ENCODE results near the gene STRN.

Gene STRN

DNA sequence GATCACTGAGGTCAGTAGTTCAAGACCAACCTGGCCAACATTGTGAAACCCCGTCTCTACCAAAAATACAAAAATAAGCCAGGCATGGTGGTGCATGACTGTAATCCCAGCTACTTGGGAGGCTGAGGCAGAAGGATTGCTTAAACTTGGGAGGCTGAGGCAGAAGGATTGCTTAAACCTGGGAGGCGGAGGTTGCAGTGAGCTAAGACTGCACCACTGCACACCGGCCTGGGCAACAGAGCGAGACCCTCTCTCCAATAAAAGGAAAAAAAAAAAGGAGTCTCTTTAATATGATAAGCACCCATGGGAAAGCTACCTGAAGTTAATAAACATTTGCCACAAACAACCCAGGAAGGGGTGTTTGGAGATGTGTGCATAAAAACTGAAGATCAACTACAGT is 2.6 kb downstream of the STRN start:
- peaks cover 33% of the 10 kb centered on the region for H3K4me1 ChIP-seq (ENCODE audit: low read length)
- H3K4me3 ChIP-seq (ENCODE audit: low read length): no peak overlapping the region
- no peaks in the 10 kb centered on the region for H3K36me3 ChIP-seq (replicated peaks; ENCODE audit: low read depth, low read length)
- no peaks in the 10 kb centered on the region for H3K9me3 ChIP-seq (ENCODE audit: insufficient read depth, low read length)
- peaks cover 34% of the 10 kb centered on the region for H3K79me2 ChIP-seq (ENCODE audit: low read length)
- no peak overlapping the region for H3K9ac ChIP-seq (ENCODE audit: low read length)
- H2AFZ ChIP-seq (ENCODE audit: low read depth, low read length): no peak overlapping the region
- H3K27ac ChIP-seq (ENCODE audit: low read length): no peak overlapping the region
- H3K4me2 ChIP-seq (ENCODE audit: low read length): no peak overlapping the region
- H4K20me1 ChIP-seq (ENCODE audit: insufficient read depth, low read length): peaks cover 10% of the 10 kb centered on the region; the same call in 1 of the 2 replicates
- H3K27me3 ChIP-seq (ENCODE audit: low read depth, low read length): no peaks in the 10 kb centered on the region
- TF ChIP-seq, protein P1, sequence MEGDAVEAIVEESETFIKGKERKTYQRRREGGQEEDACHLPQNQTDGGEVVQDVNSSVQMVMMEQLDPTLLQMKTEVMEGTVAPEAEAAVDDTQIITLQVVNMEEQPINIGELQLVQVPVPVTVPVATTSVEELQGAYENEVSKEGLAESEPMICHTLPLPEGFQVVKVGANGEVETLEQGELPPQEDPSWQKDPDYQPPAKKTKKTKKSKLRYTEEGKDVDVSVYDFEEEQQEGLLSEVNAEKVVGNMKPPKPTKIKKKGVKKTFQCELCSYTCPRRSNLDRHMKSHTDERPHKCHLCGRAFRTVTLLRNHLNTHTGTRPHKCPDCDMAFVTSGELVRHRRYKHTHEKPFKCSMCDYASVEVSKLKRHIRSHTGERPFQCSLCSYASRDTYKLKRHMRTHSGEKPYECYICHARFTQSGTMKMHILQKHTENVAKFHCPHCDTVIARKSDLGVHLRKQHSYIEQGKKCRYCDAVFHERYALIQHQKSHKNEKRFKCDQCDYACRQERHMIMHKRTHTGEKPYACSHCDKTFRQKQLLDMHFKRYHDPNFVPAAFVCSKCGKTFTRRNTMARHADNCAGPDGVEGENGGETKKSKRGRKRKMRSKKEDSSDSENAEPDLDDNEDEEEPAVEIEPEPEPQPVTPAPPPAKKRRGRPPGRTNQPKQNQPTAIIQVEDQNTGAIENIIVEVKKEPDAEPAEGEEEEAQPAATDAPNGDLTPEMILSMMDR (IDR thresholded peaks at IDR 0.05; ENCODE audit: low read depth, low read length): no peak

DNA sequence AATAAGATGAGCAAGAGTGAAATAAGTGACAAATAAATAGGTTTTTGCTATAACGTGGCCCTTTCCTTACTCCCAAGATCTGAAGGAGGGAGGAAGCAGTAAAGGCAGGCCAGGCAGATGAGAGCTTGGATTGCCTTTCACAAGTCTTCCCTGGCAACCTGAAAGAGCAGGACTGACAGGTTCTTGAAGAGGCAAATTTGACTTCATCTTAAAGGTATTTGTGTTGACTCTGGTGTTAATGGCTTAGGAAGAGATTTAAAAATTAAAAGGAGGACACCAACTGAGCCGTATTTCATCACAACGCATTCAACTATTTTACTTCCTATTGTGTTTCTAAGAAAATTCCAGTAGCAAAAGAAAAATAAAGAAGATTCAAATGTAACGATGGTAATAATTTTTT is 3.2 kb downstream of the STRN start:
- H3K9me3 ChIP-seq (ENCODE audit: insufficient read depth, low read length): no peaks in the 10 kb centered on the region
- H3K4me3 ChIP-seq (ENCODE audit: low read length): no peak overlapping the region
- H3K36me3 ChIP-seq (replicated peaks; ENCODE audit: low read depth, low read length): no peaks in the 10 kb centered on the region
- no peak overlapping the region for H3K9ac ChIP-seq (ENCODE audit: low read length)
- TF ChIP-seq EZH2phosphoT487 (IDR thresholded peaks at IDR 0.05; ENCODE audit: low read depth): no peak
- TF ChIP-seq, protein P1 (IDR thresholded peaks at IDR 0.05; ENCODE audit: low read depth, low read length): no peak
- H3K4me2 ChIP-seq (ENCODE audit: low read length): no peak overlapping the region
- H3K27me3 ChIP-seq (ENCODE audit: low read depth, low read length): no peaks in the 10 kb centered on the region
- H3K27ac ChIP-seq (ENCODE audit: low read length): no peak overlapping the region
- H3K79me2 ChIP-seq (ENCODE audit: low read length): peaks cover 40% of the 10 kb centered on the region
- H3K4me1 ChIP-seq (ENCODE audit: low read length): peaks cover 27% of the 10 kb centered on the region
- H4K20me1 ChIP-seq (ENCODE audit: insufficient read depth, low read length): peaks cover 14% of the 10 kb centered on the region
- no peak overlapping the region for H2AFZ ChIP-seq (ENCODE audit: low read depth, low read length)

DNA sequence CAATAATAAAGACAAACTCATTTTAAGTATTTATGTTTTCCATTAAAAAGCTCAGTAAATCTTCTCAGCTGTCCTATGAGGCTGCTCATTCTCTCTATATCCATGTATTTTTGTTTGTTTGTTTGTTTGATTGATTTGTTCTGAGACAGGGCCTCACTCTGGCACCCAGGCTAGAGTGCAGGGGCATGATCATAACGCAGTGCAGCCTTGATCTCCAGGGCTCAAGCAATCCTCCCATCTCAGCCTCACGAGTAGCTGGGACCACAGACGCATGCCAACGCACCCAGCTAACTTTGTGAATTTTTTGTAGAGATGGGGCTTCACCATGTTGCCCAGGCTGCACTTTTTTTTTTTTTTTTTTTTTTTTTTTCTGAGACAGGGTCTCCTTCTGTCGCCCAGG is 5.6 kb downstream of the STRN start:
- H3K4me1 ChIP-seq (ENCODE audit: low read length): peaks cover 16% of the 10 kb centered on the region
- H2AFZ ChIP-seq (ENCODE audit: low read depth, low read length): no peak overlapping the region
- H3K4me2 ChIP-seq (ENCODE audit: low read length): no peak overlapping the region
- H3K79me2 ChIP-seq (ENCODE audit: low read length): peaks cover 52% of the 10 kb centered on the region
- peaks cover 17% of the 10 kb centered on the region for H4K20me1 ChIP-seq (ENCODE audit: insufficient read depth, low read length)
- no peaks in the 10 kb centered on the region for H3K36me3 ChIP-seq (replicated peaks; ENCODE audit: low read depth, low read length)
- no peaks in the 10 kb centered on the region for H3K27me3 ChIP-seq (ENCODE audit: low read depth, low read length)
- H3K27ac ChIP-seq (ENCODE audit: low read length): no peak overlapping the region
- H3K9ac ChIP-seq (ENCODE audit: low read length): no peak overlapping the region
- H3K9me3 ChIP-seq (ENCODE audit: insufficient read depth, low read length): no peaks in the 10 kb centered on the region
- TF ChIP-seq EZH2phosphoT487 (IDR thresholded peaks at IDR 0.05; ENCODE audit: low read depth): no peak
- TF ChIP-seq, protein P1 (IDR thresholded peaks at IDR 0.05; ENCODE audit: low read depth, low read length): no peak
- no peak overlapping the region for H3K4me3 ChIP-seq (ENCODE audit: low read length)

DNA sequence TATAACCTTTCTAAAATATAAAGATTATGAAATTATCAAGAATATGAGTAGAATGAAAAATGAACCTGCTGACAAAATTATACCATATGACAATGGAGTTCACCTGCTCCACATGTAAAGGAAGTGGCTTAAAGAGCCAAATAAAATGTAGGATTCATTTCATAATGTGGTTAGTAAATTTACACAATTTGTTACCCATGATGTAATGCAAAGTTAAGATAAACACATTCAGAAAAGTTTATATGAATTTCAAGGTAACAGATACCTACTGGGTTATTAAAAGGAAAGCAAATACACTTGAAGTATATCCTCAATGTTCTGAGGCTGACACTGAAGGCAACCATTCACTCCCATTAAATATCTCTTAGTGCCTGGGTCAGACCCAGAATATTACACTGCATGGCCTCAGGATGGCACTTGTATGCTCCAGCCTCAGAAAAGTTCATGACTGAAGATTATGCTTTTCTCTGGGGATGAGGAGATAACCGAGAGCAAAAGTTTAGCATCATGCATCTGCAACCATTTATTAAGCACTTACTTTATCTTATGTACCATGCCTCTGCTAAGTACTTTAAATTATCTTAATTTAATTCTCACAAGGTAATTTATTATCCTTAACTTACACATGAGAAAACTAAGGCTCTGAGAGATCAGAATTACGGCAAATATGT is 6.2 kb downstream of the STRN start:
- Histone ChIP-seq H3K27ac (ENCODE audit: low read length) (no peak overlapping the region), H3K4me2 (ENCODE audit: low read length) (no peak overlapping the region), H3K9ac (ENCODE audit: low read length) (no peak overlapping the region), H4K20me1 (ENCODE audit: insufficient read depth, low read length) (peaks cover 15% of the 10 kb centered on the region), H3K36me3 (replicated peaks; ENCODE audit: low read depth, low read length) (no peaks in the 10 kb centered on the region), H3K79me2 (ENCODE audit: low read length) (peaks cover 50% of the 10 kb centered on the region), H3K4me1 (ENCODE audit: low read length) (peaks cover 13% of the 10 kb centered on the region), H3K9me3 (ENCODE audit: insufficient read depth, low read length) (no peaks in the 10 kb centered on the region), H2AFZ (ENCODE audit: low read depth, low read length) (no peak overlapping the region), H3K27me3 (ENCODE audit: low read depth, low read length) (no peaks in the 10 kb centered on the region), H3K4me3 (ENCODE audit: low read length) (no peak overlapping the region)
- TF ChIP-seq, protein P1 (IDR thresholded peaks at IDR 0.05; ENCODE audit: low read depth, low read length): no peak
- TF ChIP-seq EZH2phosphoT487 (IDR thresholded peaks at IDR 0.05; ENCODE audit: low read depth): no peak
